SK-N-SH treated with all-trans-retinoic acid at 6 μM for 48 hours (cell line): ENCODE results near the gene SORCS2.

Experiments used
- ARNTL ChIP-seq: fragments of 450-650 bp; formaldehyde crosslinking; IDR thresholded peaks from 2 replicates; pipeline ENCODE4 v1.5.0; 2020; ENCODE audit warnings: low read depth, mild to moderate bottlenecking, moderate library complexity, borderline replicate concordance
- BACH2 ChIP-seq: fragments of 250-450 bp; sonication (Bioruptor Pico); IDR thresholded peaks from 2 replicates; pipeline ENCODE4 v1.9.0; 2021; ENCODE audit warnings: mild to moderate bottlenecking, borderline replicate concordance
- GLIS3 ChIP-seq: fragments of 250-450 bp; sonication (Bioruptor Pico); IDR thresholded peaks from 2 replicates; pipeline ENCODE4 v1.5.0; 2020; ENCODE audit warnings: mild to moderate bottlenecking, moderate library complexity
- TOX ChIP-seq: fragments of 250-450 bp; sonication (Bioruptor Pico); IDR thresholded peaks from 2 replicates; pipeline ENCODE4 v1.8.0; 2021; ENCODE audit warnings: mild to moderate bottlenecking, moderate library complexity, borderline replicate concordance
- ZFP30 ChIP-seq: fragments of 450-650 bp; formaldehyde crosslinking; IDR thresholded peaks from 2 replicates; pipeline ENCODE4 v1.5.0; 2022; ENCODE audit warnings: mild to moderate bottlenecking, moderate library complexity
- ZNF565 ChIP-seq: fragments of 450-650 bp; formaldehyde crosslinking; conservative IDR thresholded peaks from 2 replicates; pipeline ENCODE4 v1.5.0; 2020; ENCODE audit warnings: low read depth, mild to moderate bottlenecking, moderate library complexity
- ZNF70 ChIP-seq: fragments of 450-650 bp; formaldehyde crosslinking; IDR thresholded peaks from 2 replicates; pipeline ENCODE4 v1.5.0; 2020; ENCODE audit warnings: mild to moderate bottlenecking, moderate library complexity
- ZNF8 ChIP-seq: fragments of 450-650 bp; formaldehyde crosslinking; IDR thresholded peaks from 2 replicates; pipeline ENCODE4 v1.5.0; 2020; ENCODE audit warnings: mild to moderate bottlenecking, moderate library complexity
- TF ChIP-seq, protein P1 (sequence below): fragments of 250-450 bp; sonication (Bioruptor Pico); IDR thresholded peaks from 2 replicates; pipeline ENCODE4 v1.8.0; 2020; ENCODE audit warnings: mild to moderate bottlenecking, moderate library complexity, borderline replicate concordance

DNA sequence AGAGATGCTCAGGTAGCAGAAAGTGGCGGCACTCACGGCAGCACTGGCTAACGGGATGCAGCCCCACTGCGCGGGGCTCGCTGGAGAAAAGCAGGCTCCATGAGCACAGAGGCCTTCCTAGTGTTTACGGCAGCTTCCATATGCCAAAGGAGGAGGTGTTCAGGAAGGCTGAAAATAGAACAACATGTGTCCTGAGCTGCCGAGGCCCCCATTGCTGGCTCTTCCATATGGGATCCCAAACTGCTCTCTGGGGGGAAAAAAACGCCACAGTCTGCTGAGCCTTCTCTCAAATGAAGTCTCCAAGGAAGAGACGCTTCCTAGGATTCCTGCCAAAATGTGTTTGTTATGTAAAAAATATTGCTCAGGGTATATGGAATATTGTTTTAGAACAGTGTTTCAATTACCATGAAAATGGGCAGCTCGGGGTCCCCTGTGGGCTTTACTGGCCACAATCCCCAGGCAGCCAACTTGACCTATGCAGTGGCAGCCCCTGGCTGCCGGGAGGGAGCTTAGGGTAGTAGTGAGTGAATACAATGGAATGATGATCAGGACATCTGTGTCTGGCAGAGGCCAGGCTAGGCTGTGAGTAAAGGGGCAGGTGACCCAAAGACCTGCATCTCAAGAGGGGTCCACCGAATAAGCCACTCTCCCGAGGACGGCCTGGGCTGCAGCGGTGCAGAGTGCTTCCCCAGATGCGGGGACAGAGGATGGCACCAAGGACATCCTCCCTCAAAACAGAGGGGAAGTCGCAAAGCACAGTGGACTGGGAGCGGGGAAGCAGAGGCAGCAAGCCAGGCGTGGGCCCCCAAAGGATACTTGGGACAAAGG lies 577.3 kb downstream of the SORCS2 start:
- TF ChIP-seq TOX (CRISPR knock-in tag) (no peak), ZFP30 (CRISPR knock-in tag) (no peak), GLIS3 (CRISPR knock-in tag) (no peak), ZNF565 (CRISPR knock-in tag) (no peak), ARNTL (no peak), ZNF8 (no peak), BACH2 (no peak), ZNF70 (CRISPR knock-in tag) (no peak)
- TF ChIP-seq, protein P1, sequence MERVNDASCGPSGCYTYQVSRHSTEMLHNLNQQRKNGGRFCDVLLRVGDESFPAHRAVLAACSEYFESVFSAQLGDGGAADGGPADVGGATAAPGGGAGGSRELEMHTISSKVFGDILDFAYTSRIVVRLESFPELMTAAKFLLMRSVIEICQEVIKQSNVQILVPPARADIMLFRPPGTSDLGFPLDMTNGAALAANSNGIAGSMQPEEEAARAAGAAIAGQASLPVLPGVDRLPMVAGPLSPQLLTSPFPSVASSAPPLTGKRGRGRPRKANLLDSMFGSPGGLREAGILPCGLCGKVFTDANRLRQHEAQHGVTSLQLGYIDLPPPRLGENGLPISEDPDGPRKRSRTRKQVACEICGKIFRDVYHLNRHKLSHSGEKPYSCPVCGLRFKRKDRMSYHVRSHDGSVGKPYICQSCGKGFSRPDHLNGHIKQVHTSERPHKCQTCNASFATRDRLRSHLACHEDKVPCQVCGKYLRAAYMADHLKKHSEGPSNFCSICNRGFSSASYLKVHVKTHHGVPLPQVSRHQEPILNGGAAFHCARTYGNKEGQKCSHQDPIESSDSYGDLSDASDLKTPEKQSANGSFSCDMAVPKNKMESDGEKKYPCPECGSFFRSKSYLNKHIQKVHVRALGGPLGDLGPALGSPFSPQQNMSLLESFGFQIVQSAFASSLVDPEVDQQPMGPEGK (CRISPR knock-in tag): no peak
